AML-193 (cell line): ENCODE data around the gene CKLF.
A peak's percentile ranks its signal among the peaks of the same experiment; 100 is the strongest.
"Not testable (repeated sequence)": the region's sequence is repeated elsewhere in the genome, so short reads cannot be mapped to it uniquely, and the experiment has no call there.

ENCODE experiments used
- DNase-seq, 2 experiments: peaks; one replicate each; lab custom pipeline; 2025; lab: John Stamatoyannopoulos, UW

Gene CKLF

DNA sequence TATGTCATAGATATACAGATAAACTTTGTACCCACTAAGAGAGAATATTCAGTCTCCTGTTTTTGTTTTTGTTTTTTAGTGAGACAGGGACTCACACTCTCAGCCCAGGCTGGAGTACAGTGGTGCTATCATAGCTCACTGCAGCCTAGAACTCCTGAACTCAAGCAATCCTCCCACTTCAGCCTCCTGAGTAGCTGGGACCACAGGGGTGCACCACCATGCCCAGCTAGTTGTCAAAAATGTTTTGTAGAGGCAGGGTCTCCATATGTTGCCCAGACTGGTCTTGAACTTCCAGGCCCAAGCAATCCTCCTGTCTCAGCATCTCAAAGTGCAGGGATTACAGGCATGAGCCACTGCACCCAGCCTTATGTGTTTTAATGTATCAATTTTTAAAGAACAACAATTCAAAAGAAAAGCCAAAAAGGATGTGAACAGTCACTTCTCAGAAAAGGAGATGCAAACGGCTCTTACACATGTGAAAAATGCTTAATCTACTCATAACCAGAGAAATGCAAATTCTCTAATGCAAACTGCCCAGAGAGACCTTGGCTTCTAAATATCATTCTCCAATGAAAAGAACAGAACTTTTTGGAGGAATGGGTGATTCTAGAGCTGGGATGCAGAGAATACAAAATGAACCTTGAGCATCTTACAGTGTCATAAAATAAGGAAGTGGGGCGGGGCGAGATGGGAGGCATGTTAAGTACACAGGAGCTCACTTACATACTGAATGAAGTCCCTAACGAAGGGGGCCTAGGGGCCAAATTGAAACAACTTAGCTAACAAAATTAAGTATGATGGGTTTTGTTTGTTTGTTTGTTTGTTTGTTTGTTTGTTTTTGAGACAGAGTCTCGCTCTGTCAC is 44.8 kb downstream of the CKLF start:
- DNase-seq, result no peak

GRCh38 chr16:66598111-66598510 is 45.7 kb downstream of the CKLF start:
- no peak for DNase-seq

DNA sequence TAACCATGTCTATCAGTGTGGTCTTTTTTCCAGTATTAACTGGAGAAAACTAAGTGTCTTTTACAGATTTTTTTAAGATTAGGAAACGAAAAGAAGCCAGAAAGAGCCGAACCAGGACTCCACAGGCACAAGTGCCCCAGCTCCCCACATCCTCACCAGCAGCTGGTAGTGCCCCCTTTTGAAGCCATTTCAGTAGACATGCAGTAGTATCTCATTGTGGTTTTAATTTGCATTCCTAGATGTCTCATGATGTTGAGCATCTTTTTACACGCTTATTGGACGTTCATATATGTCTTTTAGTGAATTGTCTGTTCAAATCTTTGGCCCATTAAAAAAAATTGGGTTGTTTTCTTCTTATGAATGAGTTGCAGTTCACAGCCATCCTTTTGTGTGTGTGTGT is 47.4 kb downstream of the CKLF start:
- no peak for DNase-seq

DNA sequence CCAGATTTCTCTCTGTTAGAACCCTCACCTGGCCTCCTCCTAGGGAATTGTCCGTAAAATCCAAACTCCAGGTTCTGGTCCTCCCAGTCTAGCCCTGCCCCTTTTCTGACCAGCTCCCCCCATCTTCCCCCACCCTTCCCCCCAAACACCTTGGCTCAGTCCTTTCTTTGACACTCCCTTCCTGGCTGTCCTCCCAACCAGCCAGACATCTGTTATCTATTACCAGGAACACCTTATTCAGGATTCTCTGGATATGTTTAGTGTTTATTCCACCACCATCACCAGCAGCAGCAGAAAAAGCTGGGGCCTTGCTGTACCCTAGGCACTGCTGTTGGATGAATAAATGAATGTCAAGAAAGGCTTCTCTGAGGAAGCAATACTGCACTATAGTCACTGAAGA is 48.1 kb downstream of the CKLF start:
- DNase-seq, result no peak

DNA sequence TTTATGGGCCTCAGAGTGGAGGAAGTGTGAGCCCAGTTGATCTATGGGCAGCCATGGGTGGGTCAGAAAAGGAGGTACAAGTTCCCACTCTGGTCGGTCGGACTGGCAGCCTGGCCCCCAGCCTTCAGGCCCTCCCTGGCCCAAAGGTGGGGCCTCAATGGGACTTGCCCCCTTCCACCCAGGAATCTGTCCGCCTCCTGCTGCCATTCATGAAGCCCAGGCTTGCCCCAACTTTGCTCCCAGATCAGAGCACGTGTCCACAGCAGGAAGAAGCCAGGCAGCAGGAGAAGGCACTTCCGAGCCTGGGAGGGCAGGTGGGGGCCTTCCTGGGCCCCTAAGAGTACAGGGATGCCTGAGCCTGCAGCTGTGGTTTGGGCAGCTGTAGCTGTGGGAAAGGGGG is 49.1 kb downstream of the CKLF start:
- no peak for DNase-seq

DNA sequence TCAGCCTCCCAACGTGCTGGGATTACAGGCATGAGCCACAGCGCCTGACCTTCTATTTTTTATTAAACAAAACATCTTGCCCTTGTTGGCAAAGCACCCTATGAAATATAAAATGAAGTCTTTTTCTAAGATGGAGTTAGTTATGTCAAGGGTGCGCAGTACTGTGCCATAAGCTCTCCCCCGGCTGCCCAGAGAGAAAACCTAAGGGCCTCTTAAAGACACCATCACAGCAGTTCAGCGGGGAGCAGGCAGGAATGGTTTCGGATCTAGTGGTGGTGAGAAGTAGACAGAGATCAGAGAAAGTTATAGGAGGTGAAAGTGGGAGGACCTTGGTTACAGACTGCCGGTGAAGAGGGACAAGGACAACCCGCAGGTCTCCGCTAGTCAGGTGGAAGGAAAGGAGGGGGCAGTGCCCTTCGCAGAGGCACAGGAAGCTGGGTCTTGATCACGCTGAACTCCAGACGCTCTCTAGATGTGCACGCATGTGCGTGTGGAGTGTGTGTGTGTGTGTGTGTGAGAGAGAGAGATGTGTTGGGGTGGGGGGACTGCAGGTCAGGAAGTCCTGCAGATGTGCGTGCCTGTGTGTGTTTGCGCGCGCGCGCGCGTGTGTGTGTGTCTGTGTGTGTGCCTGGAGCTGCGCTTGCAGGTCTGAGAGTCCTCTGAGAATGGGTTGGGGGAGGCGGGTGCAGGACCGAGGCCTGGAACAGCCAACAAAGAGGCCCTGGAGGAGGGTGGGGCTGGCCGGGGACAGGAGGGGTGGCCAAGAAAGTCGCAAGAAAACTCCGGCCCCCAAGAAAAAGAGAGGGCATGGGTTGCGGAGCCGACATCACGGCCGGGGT is 51.4 kb downstream of the CKLF start:
- peak; percentile 32 to 52 for DNase-seq

GRCh38 chr16:66604376-66605176 is 52.2 kb downstream of the CKLF start, which contains the start of gene CMTM3:
TSS of gene CMTM3 (plus strand) at chr16:66604704. CDS start at chr16:66604806, 102 bp downstream.
- peak; percentile 28 to 51 for DNase-seq

DNA sequence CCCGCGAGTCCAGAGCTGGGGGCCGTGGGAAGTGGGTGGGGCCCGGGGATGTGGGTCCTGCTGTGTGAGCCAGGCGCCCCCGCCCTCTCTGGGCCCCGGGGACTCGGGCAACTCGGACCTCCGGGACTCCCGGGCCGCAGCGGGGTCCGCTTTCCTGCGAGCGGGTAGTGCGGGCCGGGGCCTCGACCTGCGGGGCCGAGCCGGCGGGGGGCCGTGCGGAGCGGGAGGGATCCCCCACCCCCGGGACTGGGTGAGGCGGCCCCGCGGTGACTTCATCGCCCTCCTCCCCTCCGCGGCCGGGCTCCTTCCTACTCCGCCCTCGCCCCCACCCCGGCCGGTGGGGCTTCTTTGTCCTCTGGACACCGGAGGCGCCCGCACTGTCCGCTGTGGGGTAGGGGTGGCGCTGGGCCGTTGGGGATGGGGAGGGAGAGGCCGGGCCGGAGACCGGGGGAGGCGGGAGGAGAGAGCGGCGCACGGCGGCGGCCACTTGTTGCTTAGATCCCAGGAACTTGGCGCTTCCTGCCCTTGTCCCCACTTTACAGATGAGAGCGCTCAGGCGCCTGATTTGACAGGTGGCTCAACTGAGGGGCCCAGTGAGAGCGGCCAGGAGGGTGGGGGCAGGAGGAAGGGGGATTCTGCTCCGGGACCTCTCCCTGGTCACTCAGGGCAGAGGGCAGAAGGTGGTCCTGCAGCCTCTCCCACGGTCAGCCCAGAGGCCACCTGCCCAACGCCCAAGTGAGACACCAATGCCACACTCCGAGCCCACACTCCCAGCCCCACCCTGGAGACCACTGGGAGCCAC is 53.0 kb downstream of the CKLF start:
- no peak for DNase-seq

DNA sequence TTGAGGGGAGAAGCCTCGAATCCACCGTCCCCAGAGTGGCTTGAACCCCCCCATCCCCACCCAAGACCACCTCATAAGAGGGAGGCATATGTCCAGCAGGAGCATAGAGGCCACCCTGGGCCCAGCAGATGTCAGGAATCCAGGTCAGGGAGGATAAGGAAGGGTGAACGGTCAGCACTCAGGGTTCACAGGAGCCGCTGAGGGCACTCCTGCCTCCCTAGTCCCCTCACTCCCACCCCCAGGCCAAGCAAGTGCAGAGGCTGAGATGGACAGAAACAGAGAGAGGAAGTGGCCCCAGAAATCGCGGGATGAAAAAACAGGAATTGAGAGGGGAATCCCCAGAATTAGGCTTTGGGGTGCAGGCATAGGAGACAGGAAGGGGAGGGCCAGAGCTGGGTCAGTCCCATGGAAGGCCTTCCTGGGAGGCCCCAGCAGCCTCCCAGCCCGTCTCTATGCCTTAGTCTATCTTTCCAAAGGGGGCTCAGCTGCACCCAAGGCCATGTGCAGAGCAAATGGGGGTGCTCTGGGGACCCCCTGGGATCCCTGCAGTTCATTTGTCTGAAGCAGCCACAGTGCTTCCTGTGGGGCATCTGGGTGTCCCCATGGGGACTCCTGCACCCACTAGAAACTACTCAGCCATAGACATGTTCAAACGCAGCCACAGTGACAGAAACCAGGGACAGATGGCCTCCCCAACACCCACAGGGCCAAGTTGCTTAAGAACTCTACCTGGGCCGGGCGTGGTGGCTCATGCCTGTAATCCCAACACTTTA is 53.8 kb downstream of the CKLF start:
- DNase-seq, result peak; percentile 20 to 57

DNA sequence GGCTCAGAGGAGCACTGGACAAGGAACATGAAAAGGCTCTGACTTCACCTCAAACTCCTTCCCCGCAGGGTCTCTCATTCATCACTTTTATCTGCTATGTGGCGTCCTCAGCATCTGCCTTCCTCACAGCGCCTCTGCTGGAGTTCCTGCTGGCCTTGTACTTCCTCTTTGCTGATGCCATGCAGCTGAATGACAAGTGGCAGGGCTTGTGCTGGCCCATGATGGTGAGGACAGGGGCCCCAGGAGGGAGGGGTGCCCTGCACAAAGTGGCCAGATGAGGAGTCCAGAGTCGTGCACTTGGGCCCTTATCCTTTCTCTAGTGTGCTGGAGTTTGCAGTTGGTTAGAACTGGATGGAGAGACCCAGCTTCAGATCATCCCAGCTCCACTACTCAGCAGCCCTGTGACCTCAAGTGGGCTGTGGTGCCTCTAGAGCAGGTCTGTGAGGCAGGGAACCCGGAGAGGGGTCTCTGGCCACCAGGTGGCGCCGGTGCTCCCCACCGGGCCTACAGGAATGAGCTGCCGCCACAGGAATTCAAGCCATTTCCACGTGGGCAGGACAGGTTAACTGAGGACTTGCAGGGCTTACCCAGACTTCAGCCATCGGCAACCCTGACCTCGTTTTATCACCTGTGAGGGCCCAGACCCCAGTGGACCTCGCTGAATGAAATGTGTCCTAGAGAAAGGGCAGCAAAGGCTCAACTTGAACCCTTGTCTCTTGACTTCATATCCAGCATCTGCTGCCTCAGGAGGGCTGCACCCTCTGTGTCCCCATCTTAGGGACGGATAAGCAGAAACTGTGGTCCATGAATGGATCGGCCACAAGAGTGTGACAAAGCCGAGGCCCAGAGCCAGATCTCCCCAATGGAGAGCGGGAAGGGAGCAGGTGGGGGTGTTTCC is 56.1 kb downstream of the CKLF start:
- DNase-seq, result peak; percentile 61 to 67

DNA sequence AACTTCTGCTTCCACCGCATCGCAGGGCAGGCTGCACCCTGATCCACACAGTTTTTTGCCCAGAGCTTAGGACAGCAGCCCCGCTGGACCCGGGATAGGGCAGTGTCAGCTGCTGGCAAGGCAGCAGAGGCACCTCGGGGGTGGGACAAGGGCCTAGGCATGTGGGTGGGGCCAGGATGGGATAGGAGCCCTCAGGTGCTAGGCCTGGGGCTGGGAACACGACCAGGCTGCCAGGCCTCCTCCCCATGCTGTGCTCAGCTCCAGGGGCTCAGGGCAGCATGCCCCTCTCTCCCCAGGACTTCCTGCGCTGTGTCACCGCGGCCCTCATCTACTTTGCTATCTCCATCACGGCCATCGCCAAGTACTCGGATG is 56.7 kb downstream of the CKLF start:
- no peak for DNase-seq

DNA sequence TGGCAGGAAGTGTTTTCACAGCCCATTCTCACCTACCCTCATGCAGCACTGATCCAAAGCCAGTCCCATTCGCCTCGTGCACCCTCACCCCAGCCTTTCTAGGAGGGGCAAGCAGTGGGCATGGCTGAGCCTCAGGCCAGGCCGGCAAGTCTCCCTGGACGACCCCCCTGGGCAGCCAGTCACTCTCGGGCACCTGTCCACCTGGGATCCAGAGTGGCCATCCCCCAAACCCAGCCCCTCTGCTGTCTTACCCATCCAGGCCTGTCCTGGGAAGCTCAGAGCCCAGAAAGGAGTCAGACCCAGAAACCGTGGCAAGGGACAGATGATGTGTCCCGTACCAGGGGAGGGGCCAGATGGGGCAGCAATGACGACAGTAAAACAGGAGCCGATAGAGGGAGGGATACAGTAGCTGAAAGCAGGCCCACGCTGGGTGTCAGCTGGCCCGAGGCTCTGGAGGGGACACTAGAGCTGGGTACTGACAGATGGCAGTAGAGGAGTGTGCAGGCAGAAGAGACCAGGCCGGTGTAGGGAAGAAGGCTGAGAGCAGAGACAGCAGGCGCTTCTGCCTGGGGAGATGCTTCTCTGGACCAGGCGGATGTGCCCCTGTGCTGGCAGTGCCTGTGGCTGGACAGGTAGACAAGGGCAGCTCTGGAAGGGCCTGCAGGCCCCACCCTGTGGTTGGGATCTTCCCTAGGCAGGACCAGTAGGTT is 57.9 kb downstream of the CKLF start:
- no peak for DNase-seq

DNA sequence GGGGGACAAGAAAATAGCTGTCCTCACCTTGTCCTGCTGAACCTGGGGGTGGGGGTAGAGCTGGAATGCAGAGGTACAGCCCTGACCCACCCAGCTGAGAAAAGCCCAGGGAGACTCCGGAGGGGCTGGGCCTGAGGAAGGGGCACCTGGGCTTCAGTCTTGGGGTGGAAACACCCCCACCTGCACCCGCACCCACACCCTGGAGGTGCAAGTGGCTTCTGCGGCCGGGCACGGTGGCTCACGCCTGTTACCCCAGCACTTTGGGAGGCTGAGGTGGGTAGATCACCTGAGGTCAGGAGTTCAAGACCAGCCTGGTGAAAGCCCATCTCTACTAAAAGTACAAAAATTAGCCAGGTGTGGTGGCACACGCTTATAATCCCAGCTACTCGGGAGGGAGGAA is 59.5 kb downstream of the CKLF start:
- not testable (repeated sequence) for DNase-seq

DNA sequence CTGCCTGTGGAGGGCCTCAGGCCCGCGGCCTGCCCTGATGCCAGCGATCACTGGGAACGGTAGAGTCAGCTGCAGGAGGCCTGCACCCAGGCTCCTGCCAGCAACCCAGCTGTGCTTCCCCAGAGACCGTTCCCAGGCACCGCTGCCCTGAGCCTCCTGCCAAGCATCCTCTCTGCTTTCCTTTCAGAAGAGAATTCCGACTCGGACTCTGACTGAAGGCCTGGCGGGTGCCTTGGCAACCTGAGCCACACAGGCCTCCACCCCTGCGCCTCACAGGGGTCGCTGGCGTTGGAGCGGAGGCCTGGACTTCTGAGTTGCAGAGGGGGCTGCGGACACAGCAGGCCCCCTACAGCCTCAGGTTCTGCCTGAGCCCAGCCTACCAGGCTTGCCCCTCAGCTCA is 60.0 kb downstream of the CKLF start:
- DNase-seq, result no peak

- no peak for DNase-seq
Observed at GRCh38 chr16:66614161-66614802, 61.9 kb downstream of the CKLF start.
